CD4-positive, alpha-beta T cell treated with Interleukin-1 beta for 1 hour (primary cell): Measurements from ENCODE around the gene BRPF3.

Experiments
- DNase-seq, 2 donors: peaks; one replicate each; pipeline ENCODE4 v3.0.0-alpha.2; 2020 to 2022

BRPF3 gene

DNA sequence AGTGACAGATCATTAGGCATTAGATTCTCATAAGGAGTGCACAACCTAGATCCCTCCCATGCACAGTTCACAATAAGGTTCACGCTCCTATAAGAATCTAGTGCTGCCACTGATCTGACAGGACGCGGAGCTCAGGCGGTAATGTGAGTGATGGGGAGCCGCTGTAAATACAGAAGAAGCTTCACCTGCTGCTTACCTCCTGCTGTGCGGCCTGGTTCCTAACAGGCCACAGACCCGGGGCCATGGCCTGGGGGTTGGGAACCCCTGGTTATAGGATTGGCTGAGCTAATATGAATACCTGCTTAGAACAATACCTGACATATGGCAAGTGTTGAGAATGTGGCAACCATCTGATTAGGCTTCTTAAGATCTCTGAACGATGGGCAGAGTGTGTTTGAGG, 75.7 kb downstream of the BRPF3 start:
- no peak for DNase-seq

DNA sequence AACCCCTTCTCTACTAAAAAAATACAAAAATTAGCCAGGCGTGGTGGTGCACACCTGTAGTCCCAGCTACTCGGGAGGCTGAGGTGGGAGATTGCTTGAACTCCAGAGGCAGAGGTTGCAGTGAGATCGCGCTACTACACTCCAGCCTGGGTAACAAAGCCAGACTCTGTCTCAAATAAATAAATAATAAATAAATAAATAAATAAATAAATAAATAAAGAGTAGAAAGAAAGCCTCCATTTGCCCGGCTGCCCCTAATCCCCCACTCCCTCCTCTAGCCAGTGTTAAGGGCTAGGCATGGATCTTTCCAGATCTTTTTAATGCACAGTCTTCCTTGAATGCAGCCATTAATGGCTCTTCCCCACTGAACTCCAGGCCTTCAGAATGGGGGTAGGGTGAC, 76.5 kb downstream of the BRPF3 start:
- no peak for DNase-seq

DNA sequence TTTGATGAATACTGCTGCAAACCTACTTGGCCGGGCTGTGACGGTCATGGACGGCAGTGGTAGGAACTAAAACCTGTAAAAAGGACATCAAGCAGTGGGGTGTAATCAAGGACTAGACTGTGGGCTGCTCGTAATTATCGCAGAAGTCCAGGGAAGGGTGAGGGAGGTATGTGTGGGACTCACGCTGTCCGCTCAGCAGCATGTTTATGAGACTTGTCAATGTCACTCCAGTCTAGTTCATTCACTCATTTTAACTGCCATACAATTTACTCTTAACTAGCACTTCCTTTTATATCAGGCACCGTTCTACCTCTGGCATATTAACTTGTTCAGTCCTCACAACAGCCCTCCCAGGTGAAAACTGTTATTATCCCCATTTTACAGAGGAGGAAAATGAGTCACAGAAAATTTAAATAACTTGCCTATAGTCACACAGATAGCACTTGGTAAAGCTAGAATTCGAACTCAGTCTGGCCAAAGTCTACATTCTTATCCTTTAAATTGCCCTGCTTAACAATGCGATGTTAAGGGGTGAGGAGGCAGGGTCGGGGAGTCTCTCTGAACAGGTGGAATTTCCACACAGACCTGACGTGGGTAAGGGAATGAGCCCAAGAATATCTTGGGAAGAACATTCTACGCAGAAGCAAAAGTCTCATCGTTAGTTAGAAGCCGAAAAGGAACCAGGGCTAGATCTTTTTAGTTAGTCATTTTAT, 77.4 kb downstream of the BRPF3 start:
- DNase-seq, result no peak

DNA sequence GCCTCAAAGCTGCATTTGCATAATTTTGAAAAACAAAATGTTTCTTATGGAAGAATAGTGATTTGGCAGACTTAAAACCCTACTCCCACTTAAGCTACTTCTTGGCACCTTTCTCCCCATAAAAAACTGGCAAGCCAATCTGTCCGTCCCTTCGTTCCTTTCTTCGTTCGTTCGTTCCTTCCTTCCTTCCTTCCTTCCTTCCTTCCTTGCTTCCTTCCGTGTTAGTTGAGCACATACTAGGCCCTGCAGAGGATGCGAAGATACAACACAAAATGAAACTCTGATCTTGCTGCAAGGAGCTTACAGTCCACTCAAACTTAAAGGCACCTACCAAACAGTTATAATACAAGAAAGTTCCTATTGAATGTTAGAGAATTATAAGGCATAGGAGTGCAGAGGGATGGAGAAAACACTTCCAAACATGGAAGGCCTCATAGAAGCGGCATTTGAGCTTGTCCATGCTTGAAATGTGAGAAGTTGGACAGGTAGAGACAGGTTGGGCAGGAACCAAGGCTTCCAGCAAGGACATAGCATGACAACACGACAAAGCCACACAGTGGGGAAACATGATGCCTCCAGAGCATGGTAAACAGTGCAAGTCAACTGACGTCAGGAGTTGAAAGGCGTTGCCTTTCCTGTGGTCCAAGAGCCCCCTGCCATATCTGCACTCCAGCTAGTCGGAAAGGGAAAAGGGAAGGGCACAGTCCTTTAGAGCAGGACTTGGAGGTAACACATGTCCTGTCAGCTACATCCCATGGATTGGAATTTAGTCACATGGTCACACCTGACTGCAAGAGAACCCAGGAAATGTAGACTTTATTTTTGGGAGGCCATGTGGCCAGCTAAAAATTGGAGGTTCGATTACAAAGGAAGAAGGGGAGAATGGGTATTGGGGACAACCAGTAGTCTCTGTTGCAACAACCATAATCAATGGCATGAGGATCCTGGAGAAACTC, 80.3 kb downstream of the BRPF3 start:
- DNase-seq, result no peak

DNA sequence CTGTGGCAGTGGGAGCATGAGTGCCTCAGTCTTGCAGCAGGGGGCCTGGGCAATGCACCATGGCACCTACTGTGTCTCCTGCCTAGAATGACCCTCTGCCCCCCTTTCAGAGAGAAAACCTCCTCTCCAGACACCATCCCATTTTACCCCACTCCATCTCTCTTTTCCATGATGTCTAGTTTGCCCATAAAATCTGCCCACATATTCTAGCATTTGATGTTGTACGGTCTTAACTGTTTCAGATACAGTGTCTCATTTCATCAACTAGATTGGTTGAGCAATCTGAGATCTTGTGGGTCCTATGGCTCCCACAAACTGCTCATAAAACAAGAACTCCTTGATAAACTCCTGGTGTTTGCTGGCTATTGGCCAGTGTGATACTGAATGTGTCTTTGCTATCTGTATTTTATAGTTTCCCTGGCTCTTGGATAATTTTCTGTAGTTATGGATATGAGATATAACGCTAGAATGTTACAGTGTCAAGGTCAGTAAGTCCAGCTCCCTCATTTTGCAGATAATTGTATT, 81.5 kb downstream of the BRPF3 start:
- DNase-seq, result no peak

DNA sequence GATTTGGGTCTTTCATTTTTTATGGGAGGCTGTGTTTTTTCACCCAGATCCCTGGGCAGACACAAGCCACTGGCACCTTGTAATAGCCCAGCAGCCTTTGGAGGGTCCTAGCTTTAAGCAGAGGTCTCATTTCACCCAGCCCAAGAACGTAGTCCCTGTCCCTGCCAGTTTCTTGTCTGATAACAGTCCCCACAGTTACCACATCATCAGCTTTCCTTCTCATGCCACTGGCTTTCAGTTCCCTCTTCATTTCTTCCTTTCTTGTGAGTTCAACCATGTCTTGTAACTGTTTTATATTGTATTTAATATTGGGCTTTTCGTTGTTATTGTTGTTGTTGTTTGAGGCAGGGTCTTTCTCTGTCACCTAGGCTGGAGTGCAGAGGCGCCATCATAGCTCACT, 83.9 kb downstream of the BRPF3 start:
- DNase-seq, result no peak

DNA sequence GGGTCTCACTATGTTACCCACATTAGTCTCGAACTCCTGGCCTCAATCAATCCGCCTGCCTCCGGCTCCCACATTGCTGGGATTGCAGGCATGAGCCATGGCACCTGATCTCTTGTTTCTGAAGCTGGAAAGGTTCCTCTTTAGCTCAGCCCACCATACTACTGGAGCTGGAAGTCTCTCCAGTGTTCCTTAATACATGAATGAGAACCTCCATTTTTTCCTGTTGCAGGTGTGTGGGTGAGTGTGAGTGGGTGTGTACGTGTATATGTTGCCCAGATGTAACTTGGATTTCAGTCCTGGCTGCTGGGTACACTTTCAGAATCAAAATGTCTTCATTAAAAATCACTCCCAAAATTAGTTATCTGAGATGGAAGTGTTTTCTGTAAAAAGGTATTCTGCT, 84.4 kb downstream of the BRPF3 start:
- no peak for DNase-seq
